GM12873 (cell line): ENCODE results near the gene KRTAP10-6.

Source experiments
- CTCF ChIP-seq: IDR thresholded peaks from 2 replicates; pipeline ENCODE4 v1.5.1; 2012; ENCODE audit warnings: low read depth, mild to moderate bottlenecking, moderate library complexity, low read length, control low read depth; ENCODE audit not compliant: insufficient read depth; ENCODE audit errors: missing control alignments

The KRTAP10-6 gene

GRCh38 chr21:44614161-44614631 is 21.9 kb upstream of the KRTAP10-6 start:
- TF ChIP-seq CTCF, result no peak

GRCh38 chr21:44613386-44614155 is 21.3 kb upstream of the KRTAP10-6 start:
- no peak for TF ChIP-seq CTCF

GRCh38 chr21:44612669-44613229 is 20.4 kb upstream of the KRTAP10-6 start:
- TF ChIP-seq CTCF, result no peak

GRCh38 chr21:44612029-44612486 is 19.8 kb upstream of the KRTAP10-6 start, which contains the start of gene KRTAP10-8:
KRTAP10-8 (plus strand) TSS chr21:44612079; CDS start chr21:44612101, 22 bp downstream.
- no peak for TF ChIP-seq CTCF

- TF ChIP-seq CTCF, result no peak
Observed at GRCh38 chr21:44611551-44611950, 19.2 kb upstream of the KRTAP10-6 start.

GRCh38 chr21:44609193-44609592 is 16.9 kb upstream of the KRTAP10-6 start:
- no peak for TF ChIP-seq CTCF

GRCh38 chr21:44606495-44606894 is 14.2 kb upstream of the KRTAP10-6 start:
- no peak for TF ChIP-seq CTCF
